ENCODE measurements around the gene ELANE.

DNA sequence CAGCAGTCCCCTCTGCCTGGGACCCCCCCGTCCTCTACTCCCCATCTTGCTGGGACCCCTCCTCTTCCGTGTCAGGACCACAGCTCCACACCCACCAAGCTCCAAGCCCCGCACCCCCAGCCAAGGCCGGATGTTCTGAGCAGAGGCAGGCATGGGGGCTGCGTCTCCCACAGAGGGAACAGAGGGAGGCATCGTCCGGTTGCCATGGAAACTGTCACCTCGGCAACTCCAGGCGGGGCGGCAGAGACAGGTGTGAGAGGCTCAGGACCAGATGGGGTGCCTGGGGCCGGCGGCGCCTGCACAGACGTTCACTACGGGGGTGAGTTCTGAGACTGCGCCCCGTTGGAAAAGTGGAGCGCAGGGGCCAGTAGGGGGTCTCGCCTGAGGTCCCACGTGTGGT is 46.6 kb downstream of the ELANE start:
- no peak for TF ChIP-seq POLR2A (IDR thresholded peaks at IDR 0.05)
- TF ChIP-seq CTCF (IDR thresholded peaks at IDR 0.05) = no peak

Measured in esophagus squamous epithelium (tissue), 4 donors.